Lower leg skin (tissue), 4 donors: ENCODE data around the gene ASB17. TPM values are rescaled to one million over a fixed set of nuclear protein-coding genes. Genes with fewer than 3 reads are reported as not detected.

Source experiments
- DNase-seq, 2 donors: peaks; one replicate each; pipeline ENCODE4 v3.0.0-alpha.2; 2019; ENCODE audit warnings: low spot score in 2 of 2
- H3K4me3 ChIP-seq: fragments of 200-600 bp; sonication (generic); 2 replicates; pipeline ENCODE4 v1.5.1; 2017; ENCODE audit warnings: mild to moderate bottlenecking, low read depth; ENCODE audit not compliant: poor library complexity, severe bottlenecking
- POLR2A ChIP-seq, 2 donors: fragments of 450-650 bp; IDR thresholded peaks; one replicate each; pipeline ENCODE4 v1.6.1; 2016 to 2017; ENCODE audit warnings: antibody characterized with exemption in 2 of 2, mild to moderate bottlenecking in 1 of 2, moderate library complexity in 1 of 2
- WGBS, 2 donors: methylation state at CpG; one replicate each; pipeline ENCODE4 v1.1.5; 2018; 5-methylcytosine and 5-hydroxymethylcytosine counted together
- intact Hi-C: fragments of 100-400 bp; cut with DNase I; formaldehyde crosslinking; loops from one replicate; pipeline ENCODE4 v1.15.0; 2023; ENCODE audit warnings: low total_unique reads
- total RNA-seq, 4 donors: library from RNA; depleted of rRNA; stranded (reverse); fragments of >200 nt; gene quantifications; one replicate each; pipeline ENCODE4 v1.1.0, GENCODE V29; 2016
- TF ChIP-seq, protein P1 (sequence below), 3 donors: fragments of 450-650 bp; IDR thresholded peaks; one replicate each; pipeline ENCODE4 v1.5.1; 2016; ENCODE audit warnings: antibody characterized with exemption in 3 of 3, mild to moderate bottlenecking in 3 of 3, moderate library complexity in 2 of 3

Gene ASB17
- total RNA-seq, 4 donors from 2014 or later = not detected

DNA sequence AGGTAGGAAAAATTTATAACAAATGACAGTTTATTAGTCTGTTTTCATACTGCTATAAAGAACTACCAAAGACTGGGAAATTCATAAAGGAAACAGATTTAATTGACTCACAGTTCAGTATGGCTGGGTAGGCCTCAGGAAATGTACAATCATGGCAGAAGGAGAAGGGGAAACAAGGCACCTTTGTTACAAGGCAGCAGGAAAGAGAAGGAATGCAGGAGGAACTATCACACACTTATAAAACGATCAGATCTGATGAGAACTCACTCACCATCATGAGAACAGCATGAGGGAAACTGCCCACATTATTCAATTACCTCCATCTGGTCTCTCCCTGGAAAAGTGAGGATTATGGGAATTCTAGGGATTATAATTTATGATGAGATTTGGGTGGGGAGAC lies 61.3 kb downstream of the ASB17 start:
- intact Hi-C loops = no loop called here
- 50 to 55% methylated on average over 1 of the region's 1 CpG for WGBS, 2 donors
- no peak overlapping the region for H3K4me3 ChIP-seq
- no peak for DNase-seq
- TF ChIP-seq, protein P1, sequence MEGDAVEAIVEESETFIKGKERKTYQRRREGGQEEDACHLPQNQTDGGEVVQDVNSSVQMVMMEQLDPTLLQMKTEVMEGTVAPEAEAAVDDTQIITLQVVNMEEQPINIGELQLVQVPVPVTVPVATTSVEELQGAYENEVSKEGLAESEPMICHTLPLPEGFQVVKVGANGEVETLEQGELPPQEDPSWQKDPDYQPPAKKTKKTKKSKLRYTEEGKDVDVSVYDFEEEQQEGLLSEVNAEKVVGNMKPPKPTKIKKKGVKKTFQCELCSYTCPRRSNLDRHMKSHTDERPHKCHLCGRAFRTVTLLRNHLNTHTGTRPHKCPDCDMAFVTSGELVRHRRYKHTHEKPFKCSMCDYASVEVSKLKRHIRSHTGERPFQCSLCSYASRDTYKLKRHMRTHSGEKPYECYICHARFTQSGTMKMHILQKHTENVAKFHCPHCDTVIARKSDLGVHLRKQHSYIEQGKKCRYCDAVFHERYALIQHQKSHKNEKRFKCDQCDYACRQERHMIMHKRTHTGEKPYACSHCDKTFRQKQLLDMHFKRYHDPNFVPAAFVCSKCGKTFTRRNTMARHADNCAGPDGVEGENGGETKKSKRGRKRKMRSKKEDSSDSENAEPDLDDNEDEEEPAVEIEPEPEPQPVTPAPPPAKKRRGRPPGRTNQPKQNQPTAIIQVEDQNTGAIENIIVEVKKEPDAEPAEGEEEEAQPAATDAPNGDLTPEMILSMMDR (IDR thresholded peaks at IDR 0.05) = no peak
- TF ChIP-seq POLR2A (IDR thresholded peaks at IDR 0.05) = no peak

Other genes starting within 250 kb of the ASB17 start
- gene ACADM, start 207.7 kb downstream of the ASB17 start, total RNA-seq = 10 to 100 TPM; 19.4 to 47.0 (median 33.2) TPM
- gene RABGGTB, start 146.1 kb downstream of the ASB17 start, total RNA-seq = 10 to 100 TPM; 36.5 to 48.9 (median 44.3) TPM
- gene MSH4, start 135.5 kb downstream of the ASB17 start, total RNA-seq = under 1 TPM in 1 of 4 donors, not detected in 3; 0.39 TPM
- 1 to 10 TPM; 1.5 to 3.8 (median 3.0) TPM for gene ST6GALNAC3, start 142.3 kb upstream of the ASB17 start, total RNA-seq